Uterine smooth muscle cell (primary cell): ENCODE results near the gene ZNF155. TPM values are rescaled to one million over a fixed set of nuclear protein-coding genes. Genes with fewer than 3 reads are reported as not detected.

Source experiments
- total RNA-seq: library from RNA; depleted of rRNA; stranded (reverse); fragments of >200 nt; gene quantifications from 2 replicates; pipeline ENCODE4 v1.2.3, GENCODE V29; 2014

The ZNF155 gene
- total RNA-seq = 7.6 and 11.4 TPM in 2 replicates

DNA sequence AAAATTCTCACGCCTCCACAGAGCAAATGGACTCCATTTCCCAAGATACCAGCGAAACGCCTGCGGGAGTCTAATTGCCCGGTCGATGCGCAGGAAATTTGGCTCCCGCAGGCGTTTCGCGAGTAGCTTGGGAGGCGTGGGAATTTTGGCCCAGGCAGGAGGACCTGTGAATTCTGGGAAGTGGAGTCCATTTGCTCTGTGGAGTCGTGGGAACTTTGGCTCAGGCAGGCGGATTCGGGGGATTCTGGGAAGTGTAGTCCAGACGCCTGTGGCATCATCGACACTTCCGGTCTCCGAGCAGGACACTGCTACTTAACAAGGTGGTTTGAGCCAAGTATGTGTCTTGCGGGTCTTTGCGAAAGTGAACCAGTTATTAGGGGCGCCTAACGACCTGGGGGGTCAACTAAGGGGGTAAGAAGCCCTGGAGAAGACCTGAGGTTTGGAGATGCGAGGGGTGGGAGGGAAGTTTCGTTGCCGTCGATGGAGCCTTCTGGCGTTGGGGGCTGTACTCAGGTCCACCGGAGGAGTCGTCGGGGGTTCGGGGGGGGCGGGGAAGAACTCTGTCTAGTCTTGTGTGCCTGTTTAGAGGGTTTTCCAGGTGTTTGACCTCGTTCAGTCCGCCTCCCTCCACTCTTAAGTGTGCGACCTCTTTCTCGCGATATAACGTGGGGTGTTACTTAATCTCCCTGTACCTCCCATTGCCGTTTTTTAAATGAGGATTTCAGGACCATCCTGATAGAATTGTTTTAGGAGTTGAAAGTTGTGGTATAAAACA lies at the start of gene ZNF155:
ZNF155 (plus strand) TSS at position 277 of the 775 bp plus-strand sequence. CDS start 4,356 bp downstream, outside the sequence.

DNA sequence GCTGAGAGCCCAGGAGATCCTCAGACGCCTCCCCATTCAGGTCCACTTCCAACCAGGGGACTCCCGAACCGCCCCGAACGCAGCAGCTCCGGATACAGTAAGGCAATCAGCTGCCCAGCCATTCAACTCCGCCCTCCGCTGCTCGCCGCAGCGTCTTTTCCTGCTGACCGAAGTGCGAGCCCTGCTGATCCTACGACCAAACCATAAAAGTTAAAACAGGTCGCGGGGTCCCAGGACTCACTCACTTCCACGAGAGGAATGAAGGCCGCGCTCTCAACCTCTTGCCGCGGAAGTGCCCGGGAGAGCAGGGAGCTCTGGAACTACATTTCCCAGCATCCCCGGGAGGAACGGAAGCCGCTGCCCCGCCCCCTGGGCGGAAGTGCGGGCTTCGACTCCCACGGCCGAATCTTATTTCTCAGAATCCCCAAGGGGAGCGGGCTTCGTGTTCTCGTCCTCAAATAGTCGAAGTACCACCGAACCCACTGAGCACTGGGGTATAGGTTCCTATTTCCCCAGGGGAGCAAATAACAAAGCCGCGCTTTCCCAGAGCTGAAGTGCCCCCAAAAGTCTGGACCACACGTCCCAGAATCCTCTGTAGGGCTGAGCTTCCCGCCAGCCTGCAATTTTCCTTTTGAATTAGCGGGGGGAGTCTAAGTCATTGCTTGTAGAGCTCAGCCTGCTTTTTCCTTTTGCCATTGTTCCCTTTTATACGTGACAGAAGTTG lies 48.8 kb upstream of the ZNF155 start, which contains the start of gene ZNF45:
ZNF45 (minus strand) TSS at position 298 of the 724 bp plus-strand sequence. CDS start 13,097 bp downstream, outside the sequence.

DNA sequence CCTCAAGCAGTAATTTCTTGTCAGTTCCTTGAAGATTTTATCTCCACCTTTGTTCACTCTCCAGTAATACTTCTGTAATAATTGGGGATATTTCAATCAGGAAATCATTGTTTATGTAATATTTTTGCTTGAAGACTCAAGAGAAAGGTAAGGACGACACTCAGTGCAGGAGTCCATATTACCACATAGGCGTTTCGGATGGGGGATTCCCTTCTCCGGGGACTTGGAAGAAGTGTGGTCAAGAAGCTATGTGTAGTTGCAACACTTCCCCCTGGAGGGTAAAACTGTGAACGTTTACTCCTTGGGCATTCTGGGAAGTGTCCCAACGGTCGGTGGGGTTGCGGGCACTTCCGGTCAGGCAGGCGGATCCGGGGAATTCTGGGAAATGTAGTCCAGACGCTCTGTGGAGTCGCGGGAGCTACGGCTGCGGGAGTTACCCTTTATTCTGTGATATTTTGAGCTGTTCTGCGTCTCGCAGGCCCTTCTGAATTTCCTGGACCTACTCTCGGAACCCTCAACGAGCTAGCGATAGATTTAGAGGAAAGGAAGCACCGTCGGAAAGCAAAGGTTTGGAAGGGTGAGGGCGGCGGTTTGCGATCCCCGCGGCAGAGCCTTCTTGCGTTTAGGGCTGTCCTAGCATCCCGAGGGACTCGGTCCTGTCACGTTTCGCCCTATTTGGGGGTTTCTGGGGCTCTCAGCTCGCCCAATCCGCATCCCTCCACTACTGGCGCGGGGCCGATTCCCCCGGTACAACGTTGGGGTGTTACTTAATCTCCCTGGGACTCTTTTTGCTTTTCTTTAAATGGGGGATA lies 32.9 kb upstream of the ZNF155 start, which contains the start of gene ZNF221:
ZNF221 (plus strand) TSS at position 395 of the 812 bp plus-strand sequence. CDS start 11,499 bp downstream, outside the sequence.

DNA sequence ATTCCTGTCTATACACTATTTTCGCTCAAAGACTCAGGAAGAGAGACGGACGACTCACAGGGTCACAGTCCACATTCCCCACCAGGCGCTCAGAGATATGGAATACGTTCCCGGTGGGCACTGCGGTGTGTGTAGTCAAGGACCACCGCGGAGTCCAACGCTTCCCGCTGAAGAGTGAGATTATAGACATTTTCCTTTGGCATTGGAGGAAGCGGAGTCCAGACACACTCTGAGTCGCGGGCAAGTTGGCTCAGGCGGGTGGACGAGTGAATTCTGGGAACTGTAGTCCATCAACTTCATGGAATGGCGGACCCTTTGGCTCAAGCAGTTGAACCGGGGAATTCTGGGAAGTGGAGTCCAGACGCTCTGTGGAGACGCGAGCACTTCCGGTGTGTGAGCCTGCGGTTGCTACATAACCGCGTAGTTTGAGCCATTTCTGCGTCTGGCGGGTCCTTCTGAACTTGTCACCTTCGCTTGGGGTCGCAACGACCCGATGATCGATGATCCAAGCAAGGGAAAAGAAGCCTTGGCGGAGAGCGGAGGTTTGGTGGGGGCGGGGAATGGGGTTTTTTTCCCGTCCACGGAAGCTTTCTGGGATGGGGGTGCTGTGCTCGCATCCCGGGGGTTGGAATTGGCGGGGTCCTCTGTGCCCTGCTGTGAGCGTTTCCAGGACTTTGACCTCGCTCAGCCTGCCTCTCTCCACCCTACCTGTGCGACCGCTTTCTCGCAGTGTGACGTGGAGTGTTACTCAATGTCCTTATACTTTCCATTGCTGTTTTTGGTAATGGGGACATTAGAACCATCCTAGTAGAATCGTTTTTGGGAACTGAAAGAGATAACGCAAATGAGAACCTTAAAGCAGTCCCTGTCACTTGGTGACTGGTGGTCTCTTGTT lies 18.8 kb downstream of the ZNF155 start, which contains the start of gene ZNF230:
ZNF230 (plus strand) TSS at position 392 of the 895 bp plus-strand sequence. CDS start 4,122 bp downstream, outside the sequence.

DNA sequence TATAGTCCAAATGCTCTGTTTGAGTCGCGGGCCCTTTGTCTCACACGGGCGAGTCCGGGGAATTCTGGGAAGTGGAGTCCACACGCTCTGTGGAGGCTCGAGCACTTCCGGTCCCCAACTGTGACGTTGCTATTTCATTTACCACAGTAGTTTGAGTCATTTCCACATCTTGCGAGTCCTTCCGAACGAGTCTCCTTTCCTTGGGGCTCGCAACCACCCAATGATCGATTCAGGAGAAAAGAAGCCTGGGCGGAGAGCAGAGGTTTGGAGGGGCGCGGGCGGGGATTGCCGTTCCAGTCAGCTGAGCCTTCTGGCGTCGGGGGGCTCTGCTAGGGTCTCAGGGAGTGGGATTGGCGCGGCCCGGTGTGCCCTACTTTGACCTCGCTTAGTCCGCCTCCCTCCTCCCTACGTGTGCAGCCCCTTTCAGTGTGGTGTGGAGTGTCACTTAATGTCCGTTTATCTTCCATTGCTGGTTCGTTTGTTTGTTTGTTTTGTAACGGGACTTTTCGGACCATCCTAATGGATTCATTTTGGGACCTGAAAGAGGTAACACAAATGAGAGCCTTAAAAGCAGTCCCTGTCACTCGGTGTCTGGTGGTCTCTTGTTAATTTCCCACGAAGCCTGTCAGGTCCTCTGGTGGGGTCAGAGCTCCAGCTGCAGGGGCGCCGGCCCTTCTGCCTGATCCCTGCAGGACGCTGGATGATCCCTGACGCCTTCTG lies 41.4 kb downstream of the ZNF155 start, which contains the start of gene ZNF222:
ZNF222 (plus strand) TSS at position 163 of the 720 bp plus-strand sequence; CDS start at position 221, 58 bp downstream.

Other genes starting within 250 kb of the ZNF155 start
- 6.7 and 7.9 TPM in 2 replicates for gene SMG9, start 229.2 kb upstream of the ZNF155 start, total RNA-seq
- 1.1 and 1.3 TPM in 2 replicates for gene KCNN4, start 203.2 kb upstream of the ZNF155 start, total RNA-seq
- gene LYPD5, start 181.7 kb upstream of the ZNF155 start, total RNA-seq = 0.50 TPM in 1 of 2 replicates, not detected in the other
- 11.8 and 20.2 TPM in 2 replicates for gene ZNF283, start 156.9 kb upstream of the ZNF155 start, total RNA-seq
- 2.2 and 5.7 TPM in 2 replicates for gene ZNF404, start 100.2 kb upstream of the ZNF155 start, total RNA-seq
- 14.1 and 17.3 TPM in 2 replicates for gene ZNF45, start 48.9 kb upstream of the ZNF155 start, total RNA-seq
- 8.7 and 9.2 TPM in 2 replicates for gene ZNF221, start 33.0 kb upstream of the ZNF155 start, total RNA-seq
- gene ZNF230, start 18.8 kb downstream of the ZNF155 start, total RNA-seq = 3.0 and 3.1 TPM in 2 replicates
- gene ZNF222, start 41.2 kb downstream of the ZNF155 start, total RNA-seq = 7.5 and 7.9 TPM in 2 replicates
- 3.7 and 4.1 TPM in 2 replicates for gene ZNF223, start 67.8 kb downstream of the ZNF155 start, total RNA-seq
- gene ZNF284, start 88.0 kb downstream of the ZNF155 start, total RNA-seq = 2.4 and 2.9 TPM in 2 replicates
- 20.5 and 21.2 TPM in 2 replicates for gene ZNF224, start 110.2 kb downstream of the ZNF155 start, total RNA-seq
- gene ZNF225, start 129.2 kb downstream of the ZNF155 start, total RNA-seq = 5.9 and 6.7 TPM in 2 replicates
- 12.3 and 14.6 TPM in 2 replicates for gene ZNF234, start 157.4 kb downstream of the ZNF155 start, total RNA-seq
- 14.6 and 16.6 TPM in 2 replicates for gene ZNF226, start 180.9 kb downstream of the ZNF155 start, total RNA-seq
- 19.3 and 20.5 TPM in 2 replicates for gene ZNF227, start 228.3 kb downstream of the ZNF155 start, total RNA-seq